HepG2 (cell line): ENCODE measurements around the gene ZNF248. TPM values are rescaled to one million over a fixed set of nuclear protein-coding genes. Genes with fewer than 3 reads are reported as not detected.

ENCODE experiments used
- DNMT1 ChIP-seq: sonication (generic); formaldehyde crosslinking; IDR thresholded peaks from 2 replicates; pipeline ENCODE4 v1.5.1; 2020; ENCODE audit warnings: mild to moderate bottlenecking, missing genetic modification reagents
- ELF4 ChIP-seq: sonication (generic); formaldehyde crosslinking; IDR thresholded peaks from 2 replicates; pipeline ENCODE4 v1.5.0; 2020; ENCODE audit warnings: missing genetic modification reagents, mild to moderate bottlenecking, moderate library complexity, borderline replicate concordance
- KDM5B ChIP-seq: sonication (generic); formaldehyde crosslinking; IDR thresholded peaks from 2 replicates; pipeline ENCODE4 v1.4.0; 2020; ENCODE audit warnings: missing genetic modification reagents, mild to moderate bottlenecking, borderline replicate concordance
- MAFG ChIP-seq: sonication (generic); formaldehyde crosslinking; IDR thresholded peaks from 2 replicates; pipeline ENCODE4 v1.5.1; 2020; ENCODE audit warnings: mild to moderate bottlenecking, missing genetic modification reagents
- MATR3 ChIP-seq: sonication (generic); formaldehyde crosslinking; IDR thresholded peaks from 2 replicates; pipeline ENCODE4 v1.4.0; 2020; ENCODE audit warnings: missing genetic modification reagents
- NCOA5 ChIP-seq: sonication (generic); formaldehyde crosslinking; IDR thresholded peaks from 2 replicates; pipeline ENCODE4 v1.4.0; 2020; ENCODE audit warnings: missing genetic modification reagents
- RAD21 ChIP-seq: fragments of 450-650 bp; formaldehyde crosslinking; IDR thresholded peaks from 2 replicates; pipeline ENCODE4 v1.5.0; 2020; ENCODE audit warnings: mild to moderate bottlenecking
- RAD51 ChIP-seq: fragments of 450-650 bp; IDR thresholded peaks from 2 replicates; pipeline ENCODE4 v1.6.1; 2016; ENCODE audit warnings: borderline replicate concordance
- RBAK ChIP-seq: sonication (generic); formaldehyde crosslinking; IDR thresholded peaks from 2 replicates; pipeline ENCODE4 v1.5.1; 2020; ENCODE audit warnings: mild to moderate bottlenecking, missing genetic modification reagents
- SPEN ChIP-seq: sonication (generic); formaldehyde crosslinking; IDR thresholded peaks from 2 replicates; pipeline ENCODE4 v1.5.1; 2020; ENCODE audit warnings: low read depth, mild to moderate bottlenecking, missing genetic modification reagents
- SYNCRIP ChIP-seq: fragments of 200-400 bp; formaldehyde crosslinking; IDR thresholded peaks from 2 replicates; pipeline ENCODE4 v1.6.1; 2018; ENCODE audit warnings: mild to moderate bottlenecking, low read depth, low read length; ENCODE audit not compliant: insufficient read depth
- U2AF2 ChIP-seq: fragments of 200-400 bp; formaldehyde crosslinking; IDR thresholded peaks from 2 replicates; pipeline ENCODE4 v1.6.1; 2017; ENCODE audit warnings: low read depth, mild to moderate bottlenecking, low read length
- YY1 ChIP-seq: IDR thresholded peaks from 2 replicates; pipeline ENCODE4 v1.6.1; 2011; ENCODE audit warnings: low read length, low read depth, moderate library complexity, mild to moderate bottlenecking; ENCODE audit not compliant: insufficient read depth, insufficient replicate concordance
- ZNF260 ChIP-seq: sonication (generic); formaldehyde crosslinking; IDR thresholded peaks from 2 replicates; pipeline ENCODE4 v1.4.0; 2020; ENCODE audit warnings: missing genetic modification reagents, low read depth, mild to moderate bottlenecking, borderline replicate concordance
- ZNF350 ChIP-seq: sonication (generic); formaldehyde crosslinking; IDR thresholded peaks from 2 replicates; pipeline ENCODE4 v1.4.0; 2020; ENCODE audit warnings: mild to moderate bottlenecking, low read depth, missing genetic modification reagents, borderline replicate concordance
- ZNF605 ChIP-seq: sonication (generic); formaldehyde crosslinking; IDR thresholded peaks from 2 replicates; pipeline ENCODE4 v1.8.0; 2022; ENCODE audit warnings: mild to moderate bottlenecking, missing genetic modification reagents
- ZNF720 ChIP-seq: sonication (generic); formaldehyde crosslinking; IDR thresholded peaks from 2 replicates; pipeline ENCODE4 v1.4.0; 2020; ENCODE audit warnings: missing genetic modification reagents
- ZNF768 ChIP-seq: sonication (generic); formaldehyde crosslinking; IDR thresholded peaks from 2 replicates; pipeline ENCODE4 v1.4.0; 2020; ENCODE audit warnings: missing genetic modification reagents
- polyA plus RNA-seq, 8 experiments: library from polyadenylated mRNA; depleted of rRNA in 3 of 8; stranded (reverse) in 7 of 8; unstranded in 1 of 8; fragments of >200 nt; fragmentation: Illumina TruSeq in 4 of 8; extraction: Trizol in 4 of 8; gene quantifications; 2 replicates each; pipeline versions ENCODE4 v1.2.1 to v1.2.3, GENCODE V29; 2011 to 2016; ENCODE audit warnings: low read depth in 4 of 8, missing spikeins in 1 of 8, mixed read lengths in 1 of 8; ENCODE audit not compliant: insufficient read depth in 1 of 8
- total RNA-seq, 5 experiments: library from RNA; depleted of rRNA; stranded (reverse); fragments of >200 nt; fragmentation: Illumina TruSeq; extraction: Trizol; gene quantifications; 2 replicates each; pipeline ENCODE4 v1.2.3, GENCODE V29; 2016; ENCODE audit warnings: low read depth in 1 of 5
- TF ChIP-seq, protein P1 (sequence below): sonication (generic); formaldehyde crosslinking; IDR thresholded peaks from 2 replicates; pipeline ENCODE4 v1.8.0; 2022; ENCODE audit warnings: missing genetic modification reagents, mild to moderate bottlenecking, borderline replicate concordance
- TF ChIP-seq, protein P2 (sequence below): sonication (generic); formaldehyde crosslinking; conservative IDR thresholded peaks from 2 replicates; pipeline ENCODE4 v1.4.0; 2020; ENCODE audit warnings: missing genetic modification reagents
- TF ChIP-seq, protein P3 (sequence below): sonication (generic); formaldehyde crosslinking; IDR thresholded peaks from 2 replicates; pipeline ENCODE4 v1.9.0; 2021; ENCODE audit warnings: missing genetic modification reagents, borderline replicate concordance
- TF ChIP-seq, protein P4 (sequence below): sonication (generic); formaldehyde crosslinking; IDR thresholded peaks from 2 replicates; pipeline ENCODE4 v1.8.1; 2023; ENCODE audit warnings: mild to moderate bottlenecking, missing genetic modification reagents
- TF ChIP-seq, protein P5 (sequence below): IDR thresholded peaks from 2 replicates; pipeline ENCODE4 v1.6.1; 2016; ENCODE audit warnings: mild to moderate bottlenecking, missing biosample characterization, missing genetic modification reagents
- TF ChIP-seq, protein P6 (sequence below): sonication (generic); formaldehyde crosslinking; IDR thresholded peaks from 2 replicates; pipeline ENCODE4 v1.9.0; 2022; ENCODE audit warnings: low read depth, missing genetic modification reagents

The ZNF248 gene
- total and polyA plus RNA-seq, 2 of the 13 experiments (the other 11 are each of a cell fraction or from before 2014, with no cell fraction given): 12.8 to 13.3 TPM

DNA sequence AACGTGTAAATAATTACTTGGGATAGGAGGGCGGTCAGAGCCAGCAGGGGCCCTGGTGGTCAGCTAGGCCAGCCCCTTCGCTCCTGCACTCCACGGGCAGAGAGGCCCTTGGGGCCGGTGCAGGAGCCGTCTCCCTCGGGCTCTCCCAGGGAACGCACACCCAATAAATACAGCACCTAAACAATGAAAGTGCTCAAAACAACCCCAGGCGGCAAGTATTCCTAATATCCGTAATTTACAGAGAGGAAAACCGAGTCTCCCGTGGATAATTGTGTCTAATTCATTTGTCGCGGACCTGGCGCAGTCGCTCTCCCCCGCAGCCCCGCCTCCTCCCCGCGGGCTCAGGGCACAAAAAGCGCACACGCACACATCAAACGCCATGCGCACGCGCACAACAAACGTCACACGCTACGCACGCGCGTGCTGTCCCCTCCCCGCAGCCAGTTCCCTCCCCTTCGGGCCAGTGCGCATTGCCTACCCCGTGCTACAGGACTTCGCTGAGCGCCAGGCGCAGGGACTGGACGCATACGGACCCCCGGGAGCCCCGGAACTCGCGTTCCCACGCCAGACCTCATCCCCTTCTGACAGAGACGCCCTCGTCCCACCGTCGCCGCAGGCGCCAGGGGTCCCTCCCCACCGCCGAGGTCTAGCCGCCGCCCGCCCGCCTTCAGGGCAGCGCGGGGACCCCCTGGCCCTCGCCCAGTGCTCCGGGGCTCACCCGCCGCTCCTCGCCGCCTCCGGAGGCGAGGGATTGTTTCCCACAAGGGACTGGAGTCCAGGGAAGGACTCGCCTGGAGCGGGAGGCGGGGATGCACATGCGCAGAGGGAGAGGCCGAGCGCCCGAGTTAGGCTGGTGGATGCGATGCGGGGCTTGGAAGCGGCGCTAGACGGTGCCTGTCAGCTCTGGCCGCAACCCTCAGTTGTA is at the start of gene ZNF248 (continued):
- TF ChIP-seq, protein P1, sequence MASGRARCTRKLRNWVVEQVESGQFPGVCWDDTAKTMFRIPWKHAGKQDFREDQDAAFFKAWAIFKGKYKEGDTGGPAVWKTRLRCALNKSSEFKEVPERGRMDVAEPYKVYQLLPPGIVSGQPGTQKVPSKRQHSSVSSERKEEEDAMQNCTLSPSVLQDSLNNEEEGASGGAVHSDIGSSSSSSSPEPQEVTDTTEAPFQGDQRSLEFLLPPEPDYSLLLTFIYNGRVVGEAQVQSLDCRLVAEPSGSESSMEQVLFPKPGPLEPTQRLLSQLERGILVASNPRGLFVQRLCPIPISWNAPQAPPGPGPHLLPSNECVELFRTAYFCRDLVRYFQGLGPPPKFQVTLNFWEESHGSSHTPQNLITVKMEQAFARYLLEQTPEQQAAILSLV (CRISPR knock-in tag): peak; percentile 83
- TF ChIP-seq YY1: no peak
- TF ChIP-seq ZNF720 (CRISPR knock-in tag): no peak
- TF ChIP-seq SPEN (CRISPR knock-in tag): peak; percentile 96
- TF ChIP-seq, protein P2, sequence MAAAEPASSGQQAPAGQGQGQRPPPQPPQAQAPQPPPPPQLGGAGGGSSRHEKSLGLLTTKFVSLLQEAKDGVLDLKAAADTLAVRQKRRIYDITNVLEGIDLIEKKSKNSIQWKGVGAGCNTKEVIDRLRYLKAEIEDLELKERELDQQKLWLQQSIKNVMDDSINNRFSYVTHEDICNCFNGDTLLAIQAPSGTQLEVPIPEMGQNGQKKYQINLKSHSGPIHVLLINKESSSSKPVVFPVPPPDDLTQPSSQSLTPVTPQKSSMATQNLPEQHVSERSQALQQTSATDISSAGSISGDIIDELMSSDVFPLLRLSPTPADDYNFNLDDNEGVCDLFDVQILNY (CRISPR knock-in tag): no peak
- no peak for TF ChIP-seq RAD51
- TF ChIP-seq, protein P3, sequence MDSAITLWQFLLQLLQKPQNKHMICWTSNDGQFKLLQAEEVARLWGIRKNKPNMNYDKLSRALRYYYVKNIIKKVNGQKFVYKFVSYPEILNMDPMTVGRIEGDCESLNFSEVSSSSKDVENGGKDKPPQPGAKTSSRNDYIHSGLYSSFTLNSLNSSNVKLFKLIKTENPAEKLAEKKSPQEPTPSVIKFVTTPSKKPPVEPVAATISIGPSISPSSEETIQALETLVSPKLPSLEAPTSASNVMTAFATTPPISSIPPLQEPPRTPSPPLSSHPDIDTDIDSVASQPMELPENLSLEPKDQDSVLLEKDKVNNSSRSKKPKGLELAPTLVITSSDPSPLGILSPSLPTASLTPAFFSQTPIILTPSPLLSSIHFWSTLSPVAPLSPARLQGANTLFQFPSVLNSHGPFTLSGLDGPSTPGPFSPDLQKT (CRISPR knock-in tag): no peak
- TF ChIP-seq, protein P4, sequence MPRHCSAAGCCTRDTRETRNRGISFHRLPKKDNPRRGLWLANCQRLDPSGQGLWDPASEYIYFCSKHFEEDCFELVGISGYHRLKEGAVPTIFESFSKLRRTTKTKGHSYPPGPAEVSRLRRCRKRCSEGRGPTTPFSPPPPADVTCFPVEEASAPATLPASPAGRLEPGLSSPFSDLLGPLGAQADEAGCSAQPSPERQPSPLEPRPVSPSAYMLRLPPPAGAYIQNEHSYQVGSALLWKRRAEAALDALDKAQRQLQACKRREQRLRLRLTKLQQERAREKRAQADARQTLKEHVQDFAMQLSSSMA: no peak
- TF ChIP-seq, protein P5, sequence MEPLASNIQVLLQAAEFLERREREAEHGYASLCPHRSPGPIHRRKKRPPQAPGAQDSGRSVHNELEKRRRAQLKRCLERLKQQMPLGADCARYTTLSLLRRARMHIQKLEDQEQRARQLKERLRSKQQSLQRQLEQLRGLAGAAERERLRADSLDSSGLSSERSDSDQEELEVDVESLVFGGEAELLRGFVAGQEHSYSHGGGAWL (CRISPR knock-in tag): peak; percentile 94
- TF ChIP-seq, protein P6, sequence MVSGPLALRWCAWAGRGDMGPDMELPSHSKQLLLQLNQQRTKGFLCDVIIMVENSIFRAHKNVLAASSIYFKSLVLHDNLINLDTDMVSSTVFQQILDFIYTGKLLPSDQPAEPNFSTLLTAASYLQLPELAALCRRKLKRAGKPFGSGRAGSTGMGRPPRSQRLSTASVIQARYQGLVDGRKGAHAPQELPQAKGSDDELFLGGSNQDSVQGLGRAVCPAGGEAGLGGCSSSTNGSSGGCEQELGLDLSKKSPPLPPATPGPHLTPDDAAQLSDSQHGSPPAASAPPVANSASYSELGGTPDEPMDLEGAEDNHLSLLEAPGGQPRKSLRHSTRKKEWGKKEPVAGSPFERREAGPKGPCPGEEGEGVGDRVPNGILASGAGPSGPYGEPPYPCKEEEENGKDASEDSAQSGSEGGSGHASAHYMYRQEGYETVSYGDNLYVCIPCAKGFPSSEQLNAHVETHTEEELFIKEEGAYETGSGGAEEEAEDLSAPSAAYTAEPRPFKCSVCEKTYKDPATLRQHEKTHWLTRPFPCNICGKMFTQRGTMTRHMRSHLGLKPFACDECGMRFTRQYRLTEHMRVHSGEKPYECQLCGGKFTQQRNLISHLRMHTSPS (CRISPR knock-in tag): no peak
- no peak for TF ChIP-seq U2AF2
- peak; percentile 83 for TF ChIP-seq DNMT1
- TF ChIP-seq KDM5B (CRISPR knock-in tag): peak; percentile 98
- peak; percentile 45 for TF ChIP-seq RAD21
- TF ChIP-seq MAFG (CRISPR knock-in tag): no peak
- TF ChIP-seq ELF4 (CRISPR knock-in tag): 0 out of 2 replicates have a peak, but pooled peaks have one; percentile 60
- no peak for TF ChIP-seq SYNCRIP
- TF ChIP-seq NCOA5: no peak
- no peak for TF ChIP-seq ZNF260 (CRISPR knock-in tag)
- TF ChIP-seq MATR3 (CRISPR knock-in tag): no peak
- TF ChIP-seq ZNF768: peak; percentile 80
- peak; percentile 74 for TF ChIP-seq ZNF350 (CRISPR knock-in tag)
- no peak for TF ChIP-seq RBAK (CRISPR knock-in tag)
- TF ChIP-seq ZNF605 (CRISPR knock-in tag): peak; percentile 91
